GM19240 (cell line): ENCODE results near the gene APC2.

ENCODE experiments used
- DNase-seq: peaks from one replicate; pipeline ENCODE4 v3.0.0; 2011; ENCODE audit warnings: low spot score; ENCODE audit not compliant: insufficient read length

Gene APC2

DNA sequence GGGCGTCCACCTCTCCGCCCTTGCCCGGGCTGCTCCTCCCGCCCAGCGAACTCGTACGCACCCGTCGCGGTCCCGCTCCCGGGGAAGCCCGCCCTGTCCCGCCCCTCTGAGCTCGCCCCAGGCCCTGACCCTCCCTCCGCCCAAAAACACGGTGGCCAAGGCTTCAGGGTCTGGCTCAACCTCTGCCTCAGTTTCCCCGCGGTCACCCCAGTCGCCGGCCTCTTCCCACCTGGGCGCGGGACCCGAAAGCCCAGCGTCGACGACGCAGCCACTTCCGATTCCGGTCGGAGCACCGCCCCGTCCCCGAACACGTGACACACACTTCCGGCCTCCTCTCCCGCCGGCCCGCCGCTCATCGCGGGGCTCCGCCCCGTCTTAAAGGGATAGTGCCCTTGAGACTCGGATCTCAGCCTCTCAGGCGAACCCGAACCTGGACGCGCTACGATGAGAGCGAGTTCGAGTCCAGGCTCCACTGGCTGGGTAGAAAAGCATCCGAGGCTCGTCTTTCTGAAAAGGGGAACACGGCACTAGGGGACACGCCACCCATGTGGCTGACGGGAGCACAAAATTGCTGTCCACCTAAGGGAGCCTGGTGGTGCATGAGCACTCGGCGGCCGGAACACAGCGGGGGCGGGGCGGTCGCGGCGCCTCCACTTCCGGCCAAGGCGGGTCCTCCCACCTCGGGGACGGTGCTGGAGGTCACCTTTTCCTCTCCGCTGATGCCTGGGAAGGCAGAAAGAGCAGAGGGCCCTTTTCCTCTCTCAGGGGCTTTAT lies 29.2 kb downstream of the APC2 start, which contains the start of gene C19orf25:
Gene C19orf25, minus strand, starts transcription at position 282 of the 774 bp plus-strand sequence. CDS start 312 bp downstream, outside the sequence.
- DNase-seq, result peak; percentile 99

DNA sequence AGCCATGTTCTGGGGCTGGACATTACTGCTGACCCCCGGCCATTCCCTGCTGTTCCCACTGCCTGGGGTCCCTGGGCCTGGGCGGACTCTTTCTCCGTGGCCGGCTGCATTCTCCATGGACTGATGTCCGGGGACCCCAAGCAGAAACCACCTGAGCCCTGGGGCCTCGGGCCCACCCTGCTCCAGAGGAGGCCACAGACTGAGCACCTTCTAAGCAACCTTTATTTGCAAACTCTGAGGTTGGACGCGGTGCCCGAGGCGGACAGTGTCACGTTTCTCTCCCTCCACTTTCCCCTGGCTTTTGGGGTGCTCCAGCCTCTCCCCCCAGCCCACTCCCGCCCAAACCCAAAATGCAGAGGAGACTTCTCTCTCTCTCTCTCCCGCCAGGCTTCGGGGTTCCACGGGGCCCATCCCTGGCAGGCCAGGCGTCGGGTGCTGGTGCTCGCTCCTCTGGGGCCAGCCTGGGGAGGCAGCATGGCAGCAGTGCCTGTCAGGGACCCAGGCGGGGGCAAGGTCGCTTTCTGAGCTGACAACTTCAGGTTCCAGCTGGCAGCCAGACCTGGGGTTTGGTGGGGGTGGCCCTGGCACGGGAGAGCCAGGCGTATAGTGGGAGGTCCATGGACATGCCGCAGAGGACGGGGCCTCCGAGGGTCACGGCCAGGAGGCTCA lies 31.4 kb downstream of the APC2 start:
- no peak for DNase-seq

DNA sequence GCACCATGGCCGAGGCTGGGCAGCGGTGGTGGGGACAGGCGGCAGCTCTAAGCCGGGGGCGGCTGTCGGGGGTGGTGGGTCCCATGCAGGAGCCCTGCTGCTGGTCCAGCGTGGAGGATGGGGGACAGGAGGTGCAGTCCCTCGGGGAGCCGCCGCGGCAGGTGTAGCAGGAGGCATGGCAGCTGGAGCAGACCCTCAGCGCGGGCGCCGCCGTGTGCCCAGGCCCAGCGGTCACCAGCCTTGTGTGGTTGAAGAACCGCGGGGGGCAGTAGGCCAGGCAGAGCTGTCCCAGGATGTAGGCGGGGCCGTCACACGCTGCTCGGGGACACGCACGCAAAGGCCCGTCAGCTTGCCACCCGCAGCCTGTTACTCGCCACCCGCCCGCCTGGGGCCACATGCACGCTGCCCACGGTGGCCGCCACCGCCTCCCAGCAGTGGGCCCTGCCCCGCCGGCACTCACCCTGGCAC lies 32.0 kb downstream of the APC2 start:
- DNase-seq, result no peak

DNA sequence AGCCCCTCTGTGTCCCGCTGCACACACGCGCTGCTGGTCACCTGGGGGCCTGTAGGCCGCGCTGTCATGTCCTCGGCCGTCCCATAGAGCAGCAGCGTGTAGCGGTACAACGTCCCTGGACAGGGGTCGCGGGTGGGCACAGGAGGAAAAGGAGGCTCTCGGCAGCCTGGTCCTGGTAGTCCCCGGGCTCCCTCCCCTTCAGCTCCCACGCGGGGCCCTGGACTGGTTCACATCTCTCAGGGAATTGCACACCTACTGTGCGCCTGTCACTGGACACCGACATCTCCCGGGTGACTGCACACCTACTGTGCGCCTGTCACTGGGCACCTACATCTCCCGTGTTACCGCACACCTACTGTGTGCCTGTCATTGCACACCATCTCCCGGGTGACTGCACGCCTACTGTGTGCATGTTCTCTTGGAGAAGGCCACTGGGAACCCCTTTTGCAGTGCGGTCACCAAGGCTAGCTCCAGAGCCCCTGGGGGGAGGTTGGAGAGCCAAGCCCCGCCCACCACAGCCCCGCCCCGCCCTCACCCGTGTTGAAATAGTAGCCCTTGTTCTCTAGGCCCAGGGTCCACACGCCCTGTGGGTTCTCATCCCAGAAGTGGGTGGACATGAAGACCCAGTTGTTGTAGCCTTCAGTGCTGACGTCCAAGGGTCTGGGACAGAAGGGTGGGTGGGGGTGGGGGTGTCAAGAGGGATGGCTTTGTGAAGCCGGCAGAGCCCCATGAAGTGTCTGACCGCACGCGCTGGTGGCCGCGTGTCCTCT lies 32.6 kb downstream of the APC2 start:
- no peak for DNase-seq

DNA sequence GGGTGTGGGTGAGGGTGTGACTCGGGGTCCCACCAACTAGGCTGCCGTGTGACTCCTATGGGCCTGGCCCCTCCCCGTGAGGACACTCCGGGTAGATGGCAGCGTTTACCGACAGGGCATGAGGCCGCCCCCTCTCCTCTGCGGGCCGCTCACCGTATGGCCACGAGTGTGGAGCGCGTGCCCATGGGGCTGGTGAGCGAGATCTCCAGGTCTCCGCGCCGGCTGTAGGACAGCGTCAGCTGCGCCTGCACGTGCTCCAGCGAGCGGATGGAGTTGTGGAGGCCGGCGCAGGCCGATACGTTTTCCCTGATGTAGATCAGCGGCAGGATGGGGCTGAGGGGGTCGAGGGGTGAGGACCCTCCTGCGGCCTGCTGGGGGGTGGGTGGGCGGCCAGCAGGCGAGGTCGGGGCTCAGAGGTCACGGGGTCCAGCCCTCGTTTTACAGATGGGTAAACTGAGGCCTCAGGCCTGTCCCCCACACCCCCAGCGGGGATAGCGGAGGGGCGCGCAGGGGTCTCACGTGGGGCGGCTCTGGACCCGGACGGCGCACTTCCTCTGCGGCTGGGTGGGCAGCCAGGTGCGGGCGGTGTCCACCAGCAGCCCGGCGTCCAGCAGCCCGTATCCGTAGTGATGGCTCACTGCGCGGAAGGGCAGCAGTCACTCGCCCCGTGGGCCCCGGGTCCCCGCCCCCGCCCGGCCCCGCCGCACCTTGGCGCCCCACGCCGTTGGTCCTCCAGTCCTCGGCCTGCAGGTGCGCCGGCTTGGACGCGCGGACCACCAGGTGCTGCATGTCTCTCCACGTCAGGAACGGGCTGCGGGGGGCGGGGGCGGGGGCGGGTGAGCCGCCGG lies 33.4 kb downstream of the APC2 start:
- DNase-seq, result no peak

DNA sequence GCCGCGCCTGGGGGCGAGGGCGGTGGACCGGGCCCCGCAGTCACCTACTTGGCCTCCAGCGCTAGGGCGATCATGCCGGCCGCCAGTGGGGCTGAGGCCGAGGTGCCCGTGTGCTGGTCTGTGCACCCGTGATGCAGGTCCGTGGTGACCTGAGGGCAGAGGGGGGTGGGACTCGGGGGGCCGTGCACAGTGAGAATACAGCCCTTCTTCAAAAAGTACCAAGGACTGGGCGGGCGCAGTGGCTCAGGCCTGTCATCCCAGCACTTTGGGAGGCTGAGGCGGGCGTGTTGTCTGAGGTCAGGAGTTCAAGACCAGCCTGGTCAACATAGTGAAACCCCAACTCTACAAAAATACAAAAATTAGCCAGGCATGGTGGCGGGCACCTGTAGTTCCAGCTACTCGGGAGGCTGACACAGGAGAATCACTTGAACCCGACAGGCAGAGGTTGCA lies 34.1 kb downstream of the APC2 start:
- no peak for DNase-seq

DNA sequence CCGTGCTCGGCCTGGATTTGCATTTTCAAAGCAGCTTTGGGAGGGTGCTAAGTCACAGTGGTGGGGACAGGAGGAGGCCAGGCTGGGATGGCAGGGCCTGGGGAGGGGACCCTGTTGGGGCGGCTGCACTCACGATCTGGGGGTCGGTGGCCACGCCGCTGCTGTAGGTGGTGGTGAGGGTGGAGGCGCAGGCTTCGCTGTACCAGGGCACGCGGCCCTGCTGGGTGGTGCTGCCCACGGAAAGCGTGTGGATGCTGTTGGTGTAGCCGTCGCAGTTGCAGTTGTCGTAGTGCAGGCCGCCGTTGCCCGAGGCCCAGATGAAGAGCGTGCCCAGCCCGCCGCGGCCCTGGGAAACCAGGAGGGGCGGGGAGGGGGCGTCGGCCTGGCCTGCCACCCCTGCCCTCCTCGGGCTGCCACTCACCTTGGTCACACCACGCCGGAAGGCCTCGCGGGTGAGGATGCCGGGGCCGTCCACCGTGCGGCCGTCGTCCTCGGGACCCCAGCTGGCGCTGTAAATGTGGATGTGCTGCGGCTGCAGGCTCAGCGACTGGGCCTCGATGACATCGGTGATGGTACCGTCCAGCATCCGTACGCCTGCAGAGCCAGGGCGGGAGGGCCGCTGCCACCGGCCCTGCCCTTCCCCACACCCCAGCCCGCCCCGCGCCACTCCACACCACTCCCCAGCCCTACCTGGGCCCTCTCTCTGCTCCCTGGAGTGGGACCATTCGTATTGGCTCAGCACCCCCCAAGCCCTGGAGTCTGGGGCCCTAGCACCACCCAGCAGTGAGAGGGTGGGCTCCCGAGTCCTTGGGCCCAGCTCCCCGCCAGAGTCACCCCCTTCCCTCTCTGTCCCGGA lies 37.0 kb downstream of the APC2 start:
- no peak for DNase-seq

DNA sequence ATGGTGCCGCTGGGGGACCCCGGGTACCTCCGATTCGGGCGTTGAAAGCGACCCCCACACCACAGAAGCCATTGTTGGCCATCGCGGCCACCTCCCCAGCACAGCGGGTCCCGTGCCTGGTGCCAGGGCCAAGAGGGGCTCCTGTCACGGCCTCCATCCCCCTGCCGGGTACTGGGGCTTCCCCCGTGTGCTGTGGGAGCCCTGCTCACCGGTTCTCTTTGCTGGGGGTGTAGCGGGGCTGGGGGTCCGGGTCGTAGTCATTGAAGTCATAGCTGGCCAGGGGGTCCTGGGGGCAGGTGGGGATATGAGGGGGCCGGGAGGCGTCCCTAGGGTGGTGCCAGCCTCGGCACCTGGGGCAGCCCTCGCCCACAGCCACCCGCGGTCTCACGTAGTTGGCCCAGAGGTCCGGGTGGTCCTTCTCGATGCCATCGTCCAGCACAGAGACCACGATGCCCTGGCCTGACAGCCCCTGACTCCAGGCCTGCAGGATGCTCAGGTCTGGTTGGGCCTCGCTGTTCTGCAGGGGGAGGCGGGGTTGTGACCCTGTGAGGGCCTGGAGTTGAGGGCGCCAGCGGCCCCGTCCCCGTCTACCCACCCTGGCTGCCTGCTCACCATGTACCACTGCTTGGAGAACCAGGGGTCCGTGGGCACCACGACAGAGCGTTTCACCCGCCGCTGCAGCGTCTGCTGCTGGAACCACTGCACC lies 37.8 kb downstream of the APC2 start:
- DNase-seq, result no peak

DNA sequence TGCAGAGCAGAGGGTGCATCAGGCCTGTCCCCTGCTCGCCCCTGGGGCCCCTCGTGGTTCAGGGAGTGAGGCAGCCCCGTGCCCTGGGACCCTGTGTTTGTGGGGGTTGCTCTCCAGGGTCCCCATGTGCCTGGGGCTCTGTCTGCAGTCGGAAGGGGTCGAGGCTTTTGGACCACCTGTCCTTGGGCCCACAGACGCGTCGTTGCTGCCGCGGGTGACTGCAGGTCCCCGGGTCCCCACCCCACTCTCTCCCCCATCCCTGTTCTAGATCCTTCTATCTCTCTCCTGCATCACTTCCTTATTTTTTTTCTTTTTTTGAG lies 38.3 kb downstream of the APC2 start:
- no peak for DNase-seq

DNA sequence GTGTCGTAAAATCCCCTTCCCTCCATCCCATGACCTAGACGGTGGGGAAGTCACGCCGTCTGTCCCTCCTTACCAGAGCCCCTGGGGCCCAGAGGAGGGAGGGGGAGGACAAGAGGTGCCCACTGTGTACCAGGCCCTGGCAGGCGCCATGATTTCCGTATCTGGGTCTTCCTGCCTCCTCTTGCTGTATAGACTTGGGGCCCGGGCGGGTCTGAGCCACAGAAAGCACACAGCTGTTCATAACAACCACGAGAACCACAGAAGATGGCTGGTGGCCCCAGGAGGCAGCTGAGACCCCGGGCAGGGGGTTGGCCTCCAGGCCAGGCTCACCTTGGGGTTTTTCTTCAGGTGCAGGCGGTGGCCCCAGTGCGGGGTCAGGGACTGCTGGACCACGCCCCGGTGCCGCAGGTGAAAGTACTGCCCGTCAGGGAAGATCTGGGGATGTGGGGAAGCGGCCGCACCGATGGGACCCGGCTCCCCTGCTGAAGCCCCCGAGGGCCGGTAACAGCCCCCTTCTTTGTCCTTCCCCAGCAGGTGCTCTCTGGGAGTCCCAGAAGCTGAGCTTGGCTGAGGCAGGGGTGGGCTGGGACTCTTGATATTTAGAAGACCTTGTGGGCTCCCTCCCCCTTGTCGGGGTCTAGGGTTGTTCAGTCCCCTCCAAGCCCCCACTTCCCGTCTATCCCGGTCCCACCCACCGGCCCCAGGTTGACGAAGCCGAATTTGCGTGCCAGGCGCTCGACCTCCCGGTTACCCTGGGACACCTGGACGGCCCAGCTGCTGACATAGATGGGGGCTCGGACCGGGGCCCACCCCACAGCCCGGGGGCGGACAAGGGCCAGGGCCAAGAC lies 39.8 kb downstream of the APC2 start:
- no peak for DNase-seq

DNA sequence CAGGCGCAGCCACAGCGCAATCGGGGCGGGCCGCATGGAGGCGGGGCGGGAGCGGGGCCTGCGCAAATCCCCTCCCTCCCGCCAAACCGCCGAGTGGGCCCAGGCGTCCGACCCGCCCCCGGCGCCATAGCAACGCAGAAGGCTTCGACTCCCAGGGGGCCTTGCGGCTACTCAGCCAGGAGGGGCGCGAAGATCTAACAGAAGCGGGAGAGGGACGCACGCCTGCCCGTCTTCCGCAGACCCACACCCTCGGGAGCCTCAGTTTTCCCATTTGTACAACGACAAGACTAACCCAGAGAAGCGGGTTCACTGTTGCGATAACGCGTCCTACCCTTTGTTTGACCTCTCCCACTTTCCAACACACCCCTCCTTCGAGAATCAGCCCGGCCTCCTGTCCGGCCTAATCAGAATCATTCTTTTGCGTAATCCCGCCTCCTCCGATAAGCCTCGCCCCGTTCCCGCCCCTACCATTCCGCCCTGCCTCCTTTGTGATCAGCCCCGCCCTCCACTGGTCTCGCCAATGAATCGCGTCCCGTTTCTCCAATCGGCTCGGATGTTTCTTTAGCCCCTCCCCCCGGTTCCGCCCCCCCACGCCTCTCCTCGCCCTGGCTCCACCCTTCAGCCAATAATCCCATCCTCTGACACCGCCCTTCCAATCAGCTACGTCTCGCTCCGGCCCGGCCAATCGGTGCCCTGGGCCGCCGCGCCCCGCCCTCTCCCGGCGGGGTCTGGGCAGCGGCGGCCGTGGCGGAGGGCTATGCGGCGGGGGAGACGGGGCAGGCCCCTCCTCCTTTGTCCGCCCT lies 40.6 kb downstream of the APC2 start, which contains the start of gene PCSK4:
Gene PCSK4, minus strand, starts transcription at position 40 of the 803 bp plus-strand sequence. Its CDS starts 4 bp downstream, at position 36.
- DNase-seq, result peak; percentile 97

DNA sequence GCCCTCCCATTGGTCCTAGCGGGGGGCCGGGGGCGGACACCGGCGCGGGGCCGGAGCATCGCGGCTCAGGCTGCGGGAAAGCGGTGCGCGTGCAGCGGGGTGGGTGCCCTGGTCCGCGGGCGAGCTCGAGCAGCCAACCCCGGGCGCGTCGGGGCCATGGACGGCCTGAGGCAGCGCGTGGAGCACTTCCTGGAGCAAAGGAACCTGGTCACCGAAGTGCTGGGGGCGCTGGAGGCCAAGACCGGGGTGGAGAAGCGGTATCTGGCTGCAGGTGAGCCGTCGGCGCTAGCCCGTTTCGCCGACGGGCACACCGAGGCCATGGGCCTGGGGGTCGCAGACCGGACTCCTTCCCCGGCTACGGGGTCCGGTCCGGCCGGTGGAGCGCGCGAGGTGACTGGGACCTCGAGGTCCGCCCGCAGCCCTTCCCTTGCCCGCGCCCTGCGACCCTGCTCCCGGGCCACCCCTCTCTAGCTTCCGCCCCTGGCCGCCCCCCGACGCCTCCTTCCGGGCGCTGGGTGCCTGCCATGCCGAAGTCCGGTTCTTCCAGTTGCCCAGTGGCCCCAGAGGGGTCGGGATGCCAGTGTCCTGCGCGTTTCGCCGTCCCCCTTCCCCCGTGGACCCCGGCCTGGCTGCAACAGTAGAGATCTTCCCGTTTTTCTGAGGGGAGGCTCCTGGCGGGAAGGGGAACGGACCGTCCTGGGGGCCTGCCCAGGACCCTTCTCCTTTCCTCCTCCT lies 41.4 kb downstream of the APC2 start, which contains the start of gene REEP6:
Gene REEP6, plus strand, starts transcription at position 68 of the 735 bp plus-strand sequence. Its CDS starts 89 bp downstream, at position 157.
- no peak for DNase-seq

DNA sequence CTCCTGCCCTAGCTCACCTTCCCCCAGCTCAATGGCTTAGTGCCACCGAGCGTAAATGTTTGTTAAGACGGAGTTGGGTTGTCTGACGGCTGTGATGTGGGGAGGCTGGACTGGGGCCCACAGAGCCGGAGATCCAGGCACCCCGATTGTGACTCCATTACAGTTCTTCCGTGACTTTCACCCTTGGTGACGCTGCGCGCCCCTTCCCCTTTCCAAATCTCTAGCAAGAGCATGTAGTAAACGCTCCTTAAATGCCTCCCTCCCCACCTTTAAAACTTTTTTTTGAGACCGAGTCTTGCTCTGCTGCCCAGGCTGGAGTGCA lies 41.9 kb downstream of the APC2 start:
- DNase-seq, result no peak

DNA sequence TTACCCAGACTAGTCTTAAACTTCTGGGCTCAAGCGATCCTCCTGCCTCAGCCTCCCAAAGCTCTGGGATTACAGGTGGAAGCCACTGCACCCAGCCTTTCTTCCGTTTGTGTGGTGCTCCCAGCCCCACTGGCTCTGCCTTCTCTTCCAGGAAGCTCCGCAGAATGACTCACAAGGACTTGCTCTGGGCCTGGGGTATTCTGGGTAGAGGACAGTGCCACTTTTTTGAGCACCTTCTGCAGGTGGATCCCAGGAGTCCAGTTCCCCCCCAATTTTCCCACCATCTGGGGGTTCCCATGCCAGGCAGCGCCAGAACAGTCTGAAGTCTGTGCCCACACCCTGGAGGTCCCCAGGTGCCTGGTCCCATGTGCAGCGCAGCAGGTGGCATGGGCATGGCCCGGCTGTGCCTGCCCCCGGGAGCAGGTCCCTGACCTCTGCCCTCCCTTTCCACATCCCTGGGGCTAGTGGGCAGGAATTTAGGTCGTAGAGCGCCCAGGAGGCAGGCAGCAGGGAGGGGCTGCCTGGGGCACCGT lies 42.6 kb downstream of the APC2 start:
- DNase-seq, result no peak

DNA sequence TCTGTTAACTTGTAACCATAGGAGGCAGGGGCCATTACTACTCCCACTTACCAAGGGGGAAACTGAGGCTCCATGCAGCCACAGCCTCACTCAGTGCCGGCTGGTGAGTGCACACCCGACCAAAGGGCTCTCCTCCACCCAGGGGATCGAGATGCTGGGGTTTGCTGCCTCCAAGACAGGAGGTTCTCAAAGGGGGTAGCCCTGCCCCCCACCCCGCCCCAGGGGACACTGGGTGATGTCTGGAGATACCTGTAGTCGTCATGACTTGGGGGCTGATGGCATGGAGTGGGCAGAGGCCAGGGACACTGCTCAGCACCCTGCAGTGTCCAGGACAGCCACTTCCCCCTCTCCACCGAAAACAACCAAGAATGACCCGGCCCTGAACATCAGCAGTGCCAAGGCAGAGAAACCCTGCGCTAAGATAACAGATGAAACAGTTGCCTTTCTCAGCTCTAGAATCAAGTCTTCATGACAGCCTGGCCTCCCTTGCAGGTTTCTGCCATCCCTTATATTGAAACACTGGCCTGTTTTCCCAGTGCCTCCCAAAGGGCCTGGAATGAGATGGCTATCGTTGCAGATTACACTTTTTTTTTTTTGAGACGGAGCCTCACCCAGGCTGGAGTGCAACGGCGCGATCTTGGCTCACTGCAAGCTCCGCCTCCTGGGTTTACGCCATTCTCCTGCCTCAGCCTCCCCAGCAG lies 44.3 kb downstream of the APC2 start:
- DNase-seq, result no peak
